OCI-LY7 (cell line): ENCODE data around the gene APOD.

Source experiments
- CTCF ChIP-seq: fragments of 200-600 bp; sonication (generic); conservative IDR thresholded peaks from 2 replicates; pipeline ENCODE4 v1.5.1; 2014; ENCODE audit warnings: mild to moderate bottlenecking, antibody characterized with exemption, low read length, moderate library complexity, mixed read lengths
- EZH2phosphoT487 ChIP-seq: fragments of 200-600 bp; sonication (generic); IDR thresholded peaks from 2 replicates; pipeline ENCODE4 v1.6.1; 2018; ENCODE audit warnings: low read depth, borderline replicate concordance, mild to moderate bottlenecking, mixed run types, antibody characterized with exemption, low read length, moderate library complexity, mixed read lengths

GRCh38 chr3:195584543-195584870 is 767 bp upstream of the APOD start:
- TF ChIP-seq EZH2phosphoT487: no peak
- no peak for TF ChIP-seq CTCF
